ENCODE measurements around the gene COG7. TPM values are rescaled to one million over a fixed set of nuclear protein-coding genes. Genes with fewer than 3 reads are reported as not detected.

COG7 gene
- polyA plus RNA-seq, 1 donor (not counting 4 experiments of a cell fraction or from before 2014, with no cell fraction given): 14.7 TPM

DNA sequence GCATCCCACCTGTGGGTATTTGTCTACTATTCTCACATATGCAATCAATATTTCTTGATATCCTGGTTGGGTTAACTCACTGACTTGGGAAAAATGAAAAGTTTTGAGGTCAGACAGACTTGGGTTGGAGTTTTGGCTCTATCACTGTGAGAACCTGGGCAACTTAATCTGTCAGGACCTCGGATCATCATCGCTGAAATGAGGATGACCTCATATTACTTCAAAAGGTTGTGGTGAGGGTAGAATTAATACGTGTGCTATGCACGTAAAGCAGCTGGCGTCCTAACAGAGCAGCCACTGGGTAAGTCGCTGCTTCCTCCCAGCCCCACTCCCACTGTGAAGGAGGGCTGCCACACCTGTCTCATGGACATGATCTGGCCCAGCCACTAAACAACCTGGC is 57.3 kb downstream of the COG7 start:
- H3K79me2 ChIP-seq (ENCODE audit: control insufficient read depth, insufficient read depth, low read length): no peaks in the 10 kb centered on the region
- dilution Hi-C loops (cut with MboI; ENCODE audit: extremely low pct_ligation_motif_present, low sequenced_read_pairs): loop anchor here (25.0 kb wide), 1 partner anchor 233 kb away; no protein-coding TSS in a partner anchor
- no peak for TF ChIP-seq CTCF (optimal IDR thresholded peaks at IDR 0.05 in 1 of 3, IDR thresholded peaks at IDR 0.05 in 1 of 3, conservative IDR thresholded peaks at IDR 0.05 in 1 of 3; ENCODE audit: extremely low read depth in 1 of 3, insufficient read depth in 2 of 3, low read length in 3 of 3)
- no peak for TF ChIP-seq EZH2 (IDR thresholded peaks at IDR 0.05; ENCODE audit: low read length)
- peaks cover 17 to 27% of the 10 kb centered on the region in 2 experiments for H3K36me3 ChIP-seq (ENCODE audit: control insufficient read depth in 2 of 2, extremely low read depth in 1 of 2, insufficient read depth in 2 of 2, low read length in 2 of 2)
- H2AFZ ChIP-seq (ENCODE audit: control insufficient read depth, low read length): no peak overlapping the region
- H3K4me3 ChIP-seq (ENCODE audit: control insufficient read depth in 2 of 3, extremely low read depth in 1 of 3, insufficient read depth in 2 of 3, low read depth in 1 of 3, low read length in 3 of 3): no peak overlapping the region
- no peaks in the 10 kb centered on the region for H4K20me1 ChIP-seq (ENCODE audit: control insufficient read depth, extremely low read depth, insufficient read depth, low read length)
- H3K4me2 ChIP-seq (ENCODE audit: control insufficient read depth, extremely low read depth, insufficient read depth, low read depth, low read length): no peak overlapping the region
- no peaks in the 10 kb centered on the region for H3K9me3 ChIP-seq (ENCODE audit: control insufficient read depth, low read depth, low read length)
- H3K27ac ChIP-seq (ENCODE audit: control insufficient read depth, insufficient read depth, low read length): no peak overlapping the region
- DNase-seq (ENCODE audit: low read depth, low spot score) (no peak), FAIRE-seq (no peak)
- H3K9me1 ChIP-seq (ENCODE audit: control insufficient read depth, extremely low read depth, insufficient read depth, low read length): no peaks in the 10 kb centered on the region
- no peaks in the 10 kb centered on the region for H3K27me3 ChIP-seq (ENCODE audit: control insufficient read depth, extremely low read depth, insufficient read depth, low read length)
- no peaks in the 10 kb centered on the region for H3K4me1 ChIP-seq (ENCODE audit: control insufficient read depth, extremely low read depth, insufficient read depth, low read length)
- no peak overlapping the region for H3K9ac ChIP-seq (ENCODE audit: control insufficient read depth, extremely low read depth, insufficient read depth, low read length)

- H3K9ac ChIP-seq (ENCODE audit: control insufficient read depth, extremely low read depth, insufficient read depth, low read length): no peak overlapping the region
- TF ChIP-seq CTCF (optimal IDR thresholded peaks at IDR 0.05 in 1 of 3, IDR thresholded peaks at IDR 0.05 in 1 of 3, conservative IDR thresholded peaks at IDR 0.05 in 1 of 3; ENCODE audit: extremely low read depth in 1 of 3, insufficient read depth in 2 of 3, low read length in 3 of 3) (no peak), EZH2 (IDR thresholded peaks at IDR 0.05; ENCODE audit: low read length) (no peak)
- no peak for FAIRE-seq
- no peak overlapping the region for H3K4me3 ChIP-seq (ENCODE audit: control insufficient read depth in 2 of 3, extremely low read depth in 1 of 3, insufficient read depth in 2 of 3, low read depth in 1 of 3, low read length in 3 of 3)
- no peak overlapping the region for H3K4me2 ChIP-seq (ENCODE audit: control insufficient read depth, extremely low read depth, insufficient read depth, low read depth, low read length)
- no peaks in the 10 kb centered on the region for H3K9me1 ChIP-seq (ENCODE audit: control insufficient read depth, extremely low read depth, insufficient read depth, low read length)
- dilution Hi-C loops (cut with MboI; ENCODE audit: extremely low pct_ligation_motif_present, low sequenced_read_pairs): loop anchor here (25.0 kb wide), 1 partner anchor 232 kb away; no protein-coding TSS in a partner anchor
- no peaks in the 10 kb centered on the region for H3K27me3 ChIP-seq (ENCODE audit: control insufficient read depth, extremely low read depth, insufficient read depth, low read length)
- H3K79me2 ChIP-seq (ENCODE audit: control insufficient read depth, insufficient read depth, low read length): no peaks in the 10 kb centered on the region
- H3K9me3 ChIP-seq (ENCODE audit: control insufficient read depth, low read depth, low read length): no peaks in the 10 kb centered on the region
- no peak overlapping the region for H2AFZ ChIP-seq (ENCODE audit: control insufficient read depth, low read length)
- no peak for DNase-seq (ENCODE audit: low read depth, low spot score)
- H3K27ac ChIP-seq (ENCODE audit: control insufficient read depth, insufficient read depth, low read length): no peak overlapping the region
- H4K20me1 ChIP-seq (ENCODE audit: control insufficient read depth, extremely low read depth, insufficient read depth, low read length): no peaks in the 10 kb centered on the region
- peaks cover 17 to 23% of the 10 kb centered on the region in 2 experiments for H3K36me3 ChIP-seq (ENCODE audit: control insufficient read depth in 2 of 2, extremely low read depth in 1 of 2, insufficient read depth in 2 of 2, low read length in 2 of 2)
- H3K4me1 ChIP-seq (ENCODE audit: control insufficient read depth, extremely low read depth, insufficient read depth, low read length): no peaks in the 10 kb centered on the region
Measured at GRCh38 chr16:23394141-23394831, 58.7 kb downstream of the COG7 start.

All from keratinocyte (primary cell).